HepG2 (cell line): Measurements from ENCODE around the gene ENPP7. TPM values are rescaled to one million over a fixed set of nuclear protein-coding genes. Genes with fewer than 3 reads are reported as not detected.

ENCODE experiments used
- AHDC1 ChIP-seq: sonication (generic); formaldehyde crosslinking; IDR thresholded peaks from 2 replicates; pipeline ENCODE4 v1.5.1; 2020; ENCODE audit warnings: mild to moderate bottlenecking, missing genetic modification reagents, borderline replicate concordance
- CERS6 ChIP-seq: sonication (generic); formaldehyde crosslinking; IDR thresholded peaks from 2 replicates; pipeline ENCODE4 v1.5.0; 2020; ENCODE audit warnings: missing genetic modification reagents
- DZIP1 ChIP-seq: sonication (generic); formaldehyde crosslinking; IDR thresholded peaks from 2 replicates; pipeline ENCODE4 v1.5.0; 2020; ENCODE audit warnings: mild to moderate bottlenecking, missing genetic modification reagents
- ERF ChIP-seq: IDR thresholded peaks from 2 replicates; pipeline ENCODE4 v1.6.1; 2018; ENCODE audit warnings: missing biosample characterization, missing genetic modification reagents
- GZF1 ChIP-seq: sonication (generic); formaldehyde crosslinking; IDR thresholded peaks from 2 replicates; pipeline ENCODE4 v1.5.1; 2020; ENCODE audit warnings: mild to moderate bottlenecking, missing genetic modification reagents
- HOMEZ ChIP-seq: IDR thresholded peaks from 2 replicates; pipeline ENCODE4 v1.6.1; 2016; ENCODE audit warnings: low read depth
- IKZF5 ChIP-seq: IDR thresholded peaks from 2 replicates; pipeline ENCODE4 v1.6.1; 2018; ENCODE audit warnings: missing genetic modification reagents, mild to moderate bottlenecking, missing compliant biosample characterization
- KDM6A ChIP-seq: IDR thresholded peaks from 2 replicates; pipeline ENCODE4 v1.6.1; 2016; ENCODE audit warnings: low read depth
- POGZ ChIP-seq: sonication (generic); formaldehyde crosslinking; IDR thresholded peaks from 2 replicates; pipeline ENCODE4 v1.4.0; 2020; ENCODE audit warnings: mild to moderate bottlenecking, missing genetic modification reagents
- POLR2AphosphoS2 ChIP-seq: IDR thresholded peaks from 2 replicates; pipeline ENCODE4 v1.6.1; 2011; ENCODE audit warnings: low read depth, low read length, improper control_type of control experiment
- SP1 ChIP-seq, 2 experiments: fragments of 450-650 bp in 1 of 2; sonication (generic) in 1 of 2; formaldehyde crosslinking in 1 of 2; IDR thresholded peaks; 2 replicates each; pipeline versions ENCODE4 v1.4.0 to v1.6.1; 2016 to 2020; ENCODE audit warnings: missing genetic modification reagents in 1 of 2
- ZNF20 ChIP-seq: sonication (generic); formaldehyde crosslinking; IDR thresholded peaks from 2 replicates; pipeline ENCODE4 v1.4.0; 2020; ENCODE audit warnings: mild to moderate bottlenecking, moderate library complexity, missing genetic modification reagents
- ZNF460 ChIP-seq: sonication (generic); formaldehyde crosslinking; IDR thresholded peaks from 2 replicates; pipeline ENCODE4 v1.5.1; 2020; ENCODE audit warnings: missing genetic modification reagents, mild to moderate bottlenecking, borderline replicate concordance
- ZNF484 ChIP-seq: sonication (generic); formaldehyde crosslinking; IDR thresholded peaks from 2 replicates; pipeline ENCODE4 v1.5.1; 2020; ENCODE audit warnings: mild to moderate bottlenecking, low read depth, missing genetic modification reagents, borderline replicate concordance
- polyA plus RNA-seq, 8 experiments: library from polyadenylated mRNA; depleted of rRNA in 3 of 8; stranded (reverse) in 7 of 8; unstranded in 1 of 8; fragments of >200 nt; fragmentation: Illumina TruSeq in 4 of 8; extraction: Trizol in 4 of 8; gene quantifications; 2 replicates each; pipeline versions ENCODE4 v1.2.1 to v1.2.3, GENCODE V29; 2011 to 2016; ENCODE audit warnings: low read depth in 4 of 8, missing spikeins in 1 of 8, mixed read lengths in 1 of 8; ENCODE audit not compliant: insufficient read depth in 1 of 8
- total RNA-seq, 5 experiments: library from RNA; depleted of rRNA; stranded (reverse); fragments of >200 nt; fragmentation: Illumina TruSeq; extraction: Trizol; gene quantifications; 2 replicates each; pipeline ENCODE4 v1.2.3, GENCODE V29; 2016; ENCODE audit warnings: low read depth in 1 of 5

Gene ENPP7
- total and polyA plus RNA-seq, 2 of the 13 experiments (the other 11 are each of a cell fraction or from before 2014, with no cell fraction given): 1.1 to 2.2 TPM

- peak; percentile 27; the same call in 1 of the 2 replicates for TF ChIP-seq ZNF460 (CRISPR knock-in tag)
- TF ChIP-seq POLR2AphosphoS2: no peak
- TF ChIP-seq AHDC1 (CRISPR knock-in tag): peak; percentile 87
- TF ChIP-seq IKZF5: peak; percentile 59; the same call in 1 of the 2 replicates
- TF ChIP-seq HOMEZ: peak; percentile 69
- TF ChIP-seq ZNF484 (CRISPR knock-in tag): peak; percentile 83; the same call in 1 of the 2 replicates
- peak; percentile 89 for TF ChIP-seq POGZ (CRISPR knock-in tag)
- TF ChIP-seq CERS6 (CRISPR knock-in tag): peak; percentile 93
- no peak for TF ChIP-seq SP1 (IDR thresholded peaks at IDR 0.05)
- TF ChIP-seq SP1 (CRISPR knock-in tag; IDR thresholded peaks at IDR 0.05): peak; percentile 34; the same call in 1 of the 2 replicates
- TF ChIP-seq GZF1 (CRISPR knock-in tag): peak; percentile 94; the same call in 1 of the 2 replicates
- TF ChIP-seq ERF: peak; percentile 95
- peak; percentile 52; the same call in 1 of the 2 replicates for TF ChIP-seq DZIP1
- peak; percentile 80; the same call in 1 of the 2 replicates for TF ChIP-seq KDM6A
- no peak; the same call in 1 of the 2 replicates for TF ChIP-seq ZNF20 (CRISPR knock-in tag)
Measured at GRCh38 chr17:79760197-79760906, 29.6 kb downstream of the ENPP7 start (continued).
